Endothelial cell (in vitro differentiated cells): ENCODE results near the gene SLC6A13. TPM values are rescaled to one million over a fixed set of nuclear protein-coding genes. Genes with fewer than 3 reads are reported as not detected.

Source experiments
- DNase-seq: peaks from one replicate; pipeline ENCODE4 v3.0.0; 2021; ENCODE audit warnings: low spot score
- H3K27ac Mint-ChIP-seq: one replicate; pipeline ENCODE4 v1.8.0; 2021; ENCODE audit warnings: mixed read lengths, inconsistent platforms; ENCODE audit not compliant: unreplicated experiment
- H3K27me3 Mint-ChIP-seq: one replicate; pipeline ENCODE4 v1.8.0; 2021; ENCODE audit warnings: mild to moderate bottlenecking, moderate library complexity, mixed read lengths, inconsistent platforms; ENCODE audit not compliant: unreplicated experiment
- H3K36me3 Mint-ChIP-seq: one replicate; pipeline ENCODE4 v1.8.0; 2021; ENCODE audit warnings: mild to moderate bottlenecking, low read depth, mixed read lengths, inconsistent platforms; ENCODE audit not compliant: unreplicated experiment
- H3K4me1 Mint-ChIP-seq: one replicate; pipeline ENCODE4 v1.8.0; 2021; ENCODE audit warnings: mild to moderate bottlenecking, mixed read lengths, inconsistent platforms; ENCODE audit not compliant: unreplicated experiment
- H3K4me3 Mint-ChIP-seq: one replicate; pipeline ENCODE4 v1.8.0; 2021; ENCODE audit warnings: mild to moderate bottlenecking, mixed read lengths, inconsistent platforms; ENCODE audit not compliant: unreplicated experiment
- H3K9me3 Mint-ChIP-seq: one replicate; pipeline ENCODE4 v1.8.0; 2021; ENCODE audit warnings: mixed read lengths, inconsistent platforms; ENCODE audit not compliant: unreplicated experiment
- CTCF ChIP-seq: fragments of 200-600 bp; sonication (generic); IDR thresholded peaks from one replicate; pipeline ENCODE4 v1.5.0; 2021; ENCODE audit warnings: antibody characterized with exemption; ENCODE audit not compliant: unreplicated experiment
- total RNA-seq: library from RNA; stranded (reverse); fragmentation: NEBNext Ultra II Directional; extraction: Animal tissue kit (Norgen Biotek cat#: 25700); gene quantifications from one replicate; pipeline ENCODE4 v1.2.1, GENCODE V29; 2021; ENCODE audit not compliant: unreplicated experiment

SLC6A13 gene
- total RNA-seq, 1 donor from 2014 or later, result 0.90 TPM

GRCh38 chr12:177336-177979 lies 85.2 kb downstream of the SLC6A13 start:
- peaks cover 4% of the 10 kb centered on the region for H3K36me3 Mint-ChIP-seq
- TF ChIP-seq CTCF, result no peak
- H3K9me3 Mint-ChIP-seq, result no peaks in the 10 kb centered on the region
- no peak overlapping the region for H3K27ac Mint-ChIP-seq
- H3K4me1 Mint-ChIP-seq, result peaks cover 24% of the 10 kb centered on the region
- H3K27me3 Mint-ChIP-seq, result peaks cover 14% of the 10 kb centered on the region
- no peak overlapping the region for H3K4me3 Mint-ChIP-seq
- no peak for DNase-seq

GRCh38 chr12:176321-177181 lies 86.1 kb downstream of the SLC6A13 start:
- H3K4me1 Mint-ChIP-seq, result peaks cover 26% of the 10 kb centered on the region
- DNase-seq, result no peak
- peaks cover 14% of the 10 kb centered on the region for H3K27me3 Mint-ChIP-seq
- H3K4me3 Mint-ChIP-seq, result peak overlapping the region; percentile 44
- H3K9me3 Mint-ChIP-seq, result no peaks in the 10 kb centered on the region
- H3K27ac Mint-ChIP-seq, result no peak overlapping the region
- no peak for TF ChIP-seq CTCF
- peaks cover 4% of the 10 kb centered on the region for H3K36me3 Mint-ChIP-seq

GRCh38 chr12:175759-176158 lies 86.9 kb downstream of the SLC6A13 start:
- peaks cover 34% of the 10 kb centered on the region for H3K4me1 Mint-ChIP-seq
- no peaks in the 10 kb centered on the region for H3K9me3 Mint-ChIP-seq
- H3K36me3 Mint-ChIP-seq, result peaks cover 8% of the 10 kb centered on the region
- TF ChIP-seq CTCF, result no peak
- no peak overlapping the region for H3K27ac Mint-ChIP-seq
- no peak for DNase-seq
- no peak overlapping the region for H3K4me3 Mint-ChIP-seq
- H3K27me3 Mint-ChIP-seq, result peaks cover 14% of the 10 kb centered on the region

- no peak for DNase-seq
- Mint-ChIP-seq H3K9me3 (no peaks in the 10 kb centered on the region), H3K36me3 (peaks cover 8% of the 10 kb centered on the region), H3K4me3 (no peak overlapping the region), H3K27me3 (peaks cover 13% of the 10 kb centered on the region), H3K27ac (no peak overlapping the region), H3K4me1 (peaks cover 35% of the 10 kb centered on the region)
- no peak for TF ChIP-seq CTCF
Measured at GRCh38 chr12:175250-175649, 87.4 kb downstream of the SLC6A13 start.

GRCh38 chr12:174596-174995 lies 88.0 kb downstream of the SLC6A13 start:
- Mint-ChIP-seq H3K36me3 (peaks cover 8% of the 10 kb centered on the region), H3K27me3 (peaks cover 10% of the 10 kb centered on the region), H3K9me3 (no peaks in the 10 kb centered on the region), H3K4me1 (peaks cover 35% of the 10 kb centered on the region), H3K4me3 (no peak overlapping the region), H3K27ac (no peak overlapping the region)
- DNase-seq, result no peak
- no peak for TF ChIP-seq CTCF
